H9 (cell line): Measurements from ENCODE around the gene SEMA3A. TPM values are rescaled to one million over a fixed set of nuclear protein-coding genes. Genes with fewer than 3 reads are reported as not detected.

ENCODE experiments used
- DNase-seq: peaks from one replicate; pipeline ENCODE4 v3.0.0-alpha.2; 2017
- H2AFZ ChIP-seq: one replicate; pipeline ENCODE4 v1.6.1; 2013; ENCODE audit warnings: mild to moderate bottlenecking, low read length, control low read depth, moderate library complexity
- H2AK5ac ChIP-seq: 2 replicates; pipeline ENCODE4 v1.6.1; 2013; ENCODE audit warnings: low read length, control low read depth, mixed read lengths; ENCODE audit not compliant: insufficient read length
- H2BK120ac ChIP-seq: one replicate; pipeline ENCODE4 v1.6.1; 2013; ENCODE audit warnings: low read depth, mild to moderate bottlenecking, low read length, control low read depth, inconsistent platforms; ENCODE audit not compliant: poor library complexity, severe bottlenecking
- H2BK12ac ChIP-seq: 2 replicates; pipeline ENCODE4 v1.6.1; 2013; ENCODE audit warnings: low read length, control low read depth, mixed read lengths, low read depth; ENCODE audit not compliant: insufficient read length
- H2BK15ac ChIP-seq: 2 replicates; pipeline ENCODE4 v1.6.1; 2013; ENCODE audit warnings: low read depth, low read length, control low read depth
- H2BK20ac ChIP-seq: one replicate; pipeline ENCODE4 v1.6.1; 2013; ENCODE audit warnings: low read depth, mild to moderate bottlenecking, low read length, control low read depth, inconsistent platforms; ENCODE audit not compliant: poor library complexity, severe bottlenecking
- H2BK5ac ChIP-seq: 2 replicates; pipeline ENCODE4 v1.6.1; 2013; ENCODE audit warnings: low read length, control low read depth, mixed read lengths; ENCODE audit not compliant: insufficient read length
- H3K14ac ChIP-seq: 2 replicates; pipeline ENCODE4 v1.6.1; 2013; ENCODE audit warnings: low read length, control low read depth; ENCODE audit not compliant: insufficient read depth
- H3K18ac ChIP-seq: 2 replicates; pipeline ENCODE4 v1.6.1; 2013; ENCODE audit warnings: low read depth, mild to moderate bottlenecking, mixed read lengths, low read length, control low read depth; ENCODE audit not compliant: insufficient read length
- H3K23ac ChIP-seq: 2 replicates; pipeline ENCODE4 v1.6.1; 2013; ENCODE audit warnings: low read length, control low read depth, mixed read lengths, low read depth; ENCODE audit not compliant: insufficient read length
- H3K23me2 ChIP-seq: 2 replicates; pipeline ENCODE4 v1.6.1; 2013; ENCODE audit warnings: low read depth, mild to moderate bottlenecking, mixed read lengths, low read length, control low read depth; ENCODE audit not compliant: insufficient read length, poor library complexity, severe bottlenecking
- H3K27ac ChIP-seq: 2 replicates; pipeline ENCODE4 v1.5.1; 2013; ENCODE audit warnings: low read length, control low read depth, mixed read lengths, low read depth; ENCODE audit not compliant: insufficient read length
- H3K27me3 ChIP-seq: 2 replicates; pipeline ENCODE4 v1.6.1; 2013; ENCODE audit warnings: low read length, control low read depth, inconsistent platforms; ENCODE audit not compliant: insufficient read depth
- H3K4ac ChIP-seq: 2 replicates; pipeline ENCODE4 v1.6.1; 2013; ENCODE audit warnings: low read depth, mild to moderate bottlenecking, control low read depth, inconsistent platforms, low read length, moderate library complexity
- H3K4me1 ChIP-seq: 2 replicates; pipeline ENCODE4 v1.6.1; 2013; ENCODE audit warnings: low read length, control low read depth, inconsistent platforms; ENCODE audit not compliant: insufficient read depth
- H3K4me2 ChIP-seq: 2 replicates; pipeline ENCODE4 v1.6.1; 2013; ENCODE audit warnings: low read length, control low read depth, mixed read lengths; ENCODE audit not compliant: insufficient read length, insufficient read depth
- H3K56ac ChIP-seq: 2 replicates; pipeline ENCODE4 v1.6.1; 2013; ENCODE audit warnings: low read depth, mild to moderate bottlenecking, mixed read lengths, low read length, control low read depth; ENCODE audit not compliant: insufficient read length
- H3K79me1 ChIP-seq: 2 replicates; pipeline ENCODE4 v1.6.1; 2013; ENCODE audit warnings: low read depth, mild to moderate bottlenecking, moderate library complexity, low read length, control low read depth, inconsistent platforms; ENCODE audit not compliant: insufficient read depth, poor library complexity, severe bottlenecking
- H3K79me2 ChIP-seq: 2 replicates; pipeline ENCODE4 v1.6.1; 2013; ENCODE audit warnings: low read length, control low read depth, inconsistent platforms; ENCODE audit not compliant: insufficient read depth
- H3K9ac ChIP-seq: 2 replicates; pipeline ENCODE4 v1.6.1; 2013; ENCODE audit warnings: low read length, control low read depth, mixed read lengths; ENCODE audit not compliant: insufficient read length; ENCODE audit errors: extremely low read depth
- H3K9me3 ChIP-seq: one replicate; pipeline ENCODE4 v1.6.1; 2013; ENCODE audit warnings: low read depth, low read length, inconsistent platforms; ENCODE audit not compliant: control insufficient read depth
- H3T11ph ChIP-seq: one replicate; pipeline ENCODE4 v1.6.1; 2013; ENCODE audit warnings: mild to moderate bottlenecking, low read length, control low read depth, inconsistent platforms
- H4K20me1 ChIP-seq: one replicate; pipeline ENCODE4 v1.6.1; 2013; ENCODE audit not compliant: control insufficient read depth, insufficient read length, insufficient read depth
- H4K5ac ChIP-seq: 2 replicates; pipeline ENCODE4 v1.6.1; 2013; ENCODE audit warnings: low read depth, mild to moderate bottlenecking, mixed read lengths, low read length, control low read depth; ENCODE audit not compliant: insufficient read length
- H4K8ac ChIP-seq: replicated peaks from 2 replicates; pipeline ENCODE4 v1.6.1; 2013; ENCODE audit warnings: low read length, control low read depth, mixed read lengths, low read depth; ENCODE audit not compliant: insufficient read length
- H4K91ac ChIP-seq: 2 replicates; pipeline ENCODE4 v1.6.1; 2013; ENCODE audit warnings: low read depth, mild to moderate bottlenecking, moderate library complexity, mixed read lengths, low read length, control low read depth; ENCODE audit not compliant: insufficient read length
- H3K27ac Mint-ChIP-seq, 3 experiments: 2 replicates in 2 of 3; 3 replicates in 1 of 3; pipeline ENCODE4 v1.8.0; 2020 to 2021; ENCODE audit warnings: mixed read lengths in 3 of 3, mild to moderate bottlenecking in 1 of 3, moderate library complexity in 1 of 3
- H3K27me3 Mint-ChIP-seq: 2 replicates; pipeline ENCODE4 v1.8.0; 2021; ENCODE audit warnings: low read depth, mild to moderate bottlenecking, moderate library complexity, mixed read lengths
- H3K36me3 Mint-ChIP-seq, 3 experiments: 2 replicates in 2 of 3; 3 replicates in 1 of 3; pipeline ENCODE4 v1.8.0; 2020 to 2021; ENCODE audit warnings: low read depth in 3 of 3, mixed read lengths in 3 of 3; ENCODE audit not compliant: insufficient read depth in 1 of 3
- H3K4me1 Mint-ChIP-seq, 2 experiments: 2 replicates each; pipeline ENCODE4 v1.8.0; 2020; ENCODE audit warnings: mixed read lengths in 2 of 2
- H3K4me3 Mint-ChIP-seq, 2 experiments: 2 replicates in 1 of 2; 3 replicates in 1 of 2; pipeline ENCODE4 v1.8.0; 2020 to 2021; ENCODE audit warnings: mild to moderate bottlenecking in 2 of 2, mixed read lengths in 2 of 2, moderate library complexity in 1 of 2
- H3K9me3 Mint-ChIP-seq, 2 experiments: 2 replicates in 1 of 2; 3 replicates in 1 of 2; pipeline ENCODE4 v1.8.0; 2020; ENCODE audit warnings: mild to moderate bottlenecking in 2 of 2, mixed read lengths in 2 of 2, moderate library complexity in 1 of 2
- WGBS: extraction: QIAGEN DNeasy Blood & Tissue Kit; methylation state at CpG from one replicate; pipeline ENCODE4 v1.1.7; 2013; ENCODE audit warnings: missing lambda C conversion rate, low lambda C conversion rate, mixed read lengths; ENCODE audit not compliant: insufficient read length; ENCODE audit errors: extremely low coverage; 5-methylcytosine and 5-hydroxymethylcytosine counted together
- total RNA-seq: library from RNA; stranded (reverse); gene quantifications from 2 replicates; pipeline ENCODE4 v1.2.1, GENCODE V29; 2021
- TF ChIP-seq, protein P1 (sequence below): fragments of 200-600 bp; sonication (generic); conservative IDR thresholded peaks from 3 replicates; pipeline ENCODE4 v1.8.0; 2021; ENCODE audit warnings: antibody characterized with exemption, mild to moderate bottlenecking

Gene SEMA3A
- total RNA-seq, 1 experiment from 2014 or later: 60.0 TPM

DNA sequence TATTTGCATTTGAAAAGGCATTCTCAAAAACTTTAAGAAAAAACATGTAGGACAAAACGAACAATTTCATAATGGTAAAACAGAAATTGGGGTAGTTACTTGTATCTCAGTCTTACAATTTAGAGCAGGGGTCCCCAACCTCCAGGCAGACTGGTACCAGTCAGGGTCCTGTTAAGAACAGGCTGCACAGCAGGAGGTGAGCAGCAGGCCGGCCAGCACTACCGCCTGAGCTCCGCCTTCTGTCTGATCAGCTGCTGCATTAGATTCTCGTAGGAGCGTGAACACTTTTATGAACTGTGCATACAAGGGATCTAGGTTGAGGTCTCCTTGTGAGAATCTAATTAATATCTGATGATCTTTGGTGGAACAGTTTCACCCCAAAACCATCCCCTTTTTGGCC, 77.3 kb downstream of the SEMA3A start:
- no peak overlapping the region for H3K27ac ChIP-seq
- no peak overlapping the region for H3K23ac ChIP-seq
- H3K14ac ChIP-seq: no peak overlapping the region
- no peak overlapping the region for H3K56ac ChIP-seq
- no peak overlapping the region for H2AFZ ChIP-seq
- H2BK15ac ChIP-seq: no peak overlapping the region
- no peak overlapping the region for H2BK12ac ChIP-seq
- no peak overlapping the region for H4K8ac ChIP-seq
- no peak overlapping the region for H4K91ac ChIP-seq
- H3K27me3 ChIP-seq: no peaks in the 10 kb centered on the region
- H3K4me1 ChIP-seq: peaks cover 3% of the 10 kb centered on the region; the same call in 1 of the 2 replicates
- no peak overlapping the region for H2BK20ac ChIP-seq
- no peaks in the 10 kb centered on the region for H3K23me2 ChIP-seq
- H3K9me3 ChIP-seq: no peaks in the 10 kb centered on the region
- no peak overlapping the region for H2BK120ac ChIP-seq
- H3K36me3 Mint-ChIP-seq: peaks cover 4 to 5% (median 4%) of the 10 kb centered on the region in 3 experiments; a peak in 6 of 7 replicates
- no peak overlapping the region for H3K4me2 ChIP-seq
- H3K18ac ChIP-seq: no peak overlapping the region
- H3T11ph ChIP-seq: no peak overlapping the region
- H3K9ac ChIP-seq: no peak overlapping the region
- no peaks in the 10 kb centered on the region for H3K79me2 ChIP-seq
- no peaks in the 10 kb centered on the region for H3K79me1 ChIP-seq
- H3K4ac ChIP-seq: no peak overlapping the region
- no peak overlapping the region for H2BK5ac ChIP-seq
- DNase-seq: no peak
- no peak overlapping the region for H2AK5ac ChIP-seq
- H3K4me3 Mint-ChIP-seq: no peak overlapping the region
- H3K9me3 Mint-ChIP-seq: peaks cover 2 to 3% of the 10 kb centered on the region in 2 experiments; a peak in 1 of 5 replicates
- H4K20me1 ChIP-seq: no peaks in the 10 kb centered on the region
- H3K4me1 Mint-ChIP-seq: peaks cover 42 to 47% of the 10 kb centered on the region in 2 experiments
- H3K27me3 Mint-ChIP-seq: no peaks in the 10 kb centered on the region
- no CpG with 5 or more reads among the region's 6 CpGs for WGBS
- no peak overlapping the region for H4K5ac ChIP-seq
- no peak overlapping the region for H3K27ac Mint-ChIP-seq
- TF ChIP-seq, protein P1, sequence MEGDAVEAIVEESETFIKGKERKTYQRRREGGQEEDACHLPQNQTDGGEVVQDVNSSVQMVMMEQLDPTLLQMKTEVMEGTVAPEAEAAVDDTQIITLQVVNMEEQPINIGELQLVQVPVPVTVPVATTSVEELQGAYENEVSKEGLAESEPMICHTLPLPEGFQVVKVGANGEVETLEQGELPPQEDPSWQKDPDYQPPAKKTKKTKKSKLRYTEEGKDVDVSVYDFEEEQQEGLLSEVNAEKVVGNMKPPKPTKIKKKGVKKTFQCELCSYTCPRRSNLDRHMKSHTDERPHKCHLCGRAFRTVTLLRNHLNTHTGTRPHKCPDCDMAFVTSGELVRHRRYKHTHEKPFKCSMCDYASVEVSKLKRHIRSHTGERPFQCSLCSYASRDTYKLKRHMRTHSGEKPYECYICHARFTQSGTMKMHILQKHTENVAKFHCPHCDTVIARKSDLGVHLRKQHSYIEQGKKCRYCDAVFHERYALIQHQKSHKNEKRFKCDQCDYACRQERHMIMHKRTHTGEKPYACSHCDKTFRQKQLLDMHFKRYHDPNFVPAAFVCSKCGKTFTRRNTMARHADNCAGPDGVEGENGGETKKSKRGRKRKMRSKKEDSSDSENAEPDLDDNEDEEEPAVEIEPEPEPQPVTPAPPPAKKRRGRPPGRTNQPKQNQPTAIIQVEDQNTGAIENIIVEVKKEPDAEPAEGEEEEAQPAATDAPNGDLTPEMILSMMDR: no peak
